Liver (tissue), 9 donors: ENCODE measurements around the gene GDF9. TPM values are rescaled to one million over a fixed set of nuclear protein-coding genes. Genes with fewer than 3 reads are reported as not detected.

Experiments
- DNase-seq: peaks from one replicate; pipeline ENCODE4 v3.0.0-alpha.2; 2017; ENCODE audit warnings: low spot score
- H3K27ac ChIP-seq, 2 donors: one replicate each; pipeline ENCODE4 v1.7.0; 2013; ENCODE audit warnings: inconsistent platforms in 2 of 2, low read length in 2 of 2, control low read depth in 1 of 2, low read depth in 1 of 2, mild to moderate bottlenecking in 1 of 2
- H3K27me3 ChIP-seq, 4 donors: one replicate each; pipeline versions ENCODE4 v1.6.1 to v1.7.0; 2013; ENCODE audit warnings: low read length in 3 of 4, inconsistent platforms in 1 of 4, mild to moderate bottlenecking in 1 of 4, moderate library complexity in 1 of 4; ENCODE audit not compliant: control insufficient read depth in 4 of 4, insufficient read depth in 4 of 4
- H3K36me3 ChIP-seq, 4 donors: one replicate each; pipeline versions ENCODE4 v1.6.1 to v1.7.0; 2013; ENCODE audit warnings: low read length in 3 of 4, mild to moderate bottlenecking in 3 of 4, low read depth in 1 of 4, moderate library complexity in 1 of 4; ENCODE audit not compliant: control insufficient read depth in 4 of 4, insufficient read depth in 3 of 4
- H3K4me1 ChIP-seq, 4 donors: one replicate each; pipeline versions ENCODE4 v1.6.1 to v1.7.0; 2013; ENCODE audit warnings: low read length in 3 of 4, mild to moderate bottlenecking in 3 of 4, moderate library complexity in 1 of 4; ENCODE audit not compliant: control insufficient read depth in 4 of 4, insufficient read depth in 4 of 4
- H3K4me3 ChIP-seq, 3 donors: one replicate each; pipeline versions ENCODE4 v1.6.1 to v1.7.0; 2013; ENCODE audit warnings: low read length in 3 of 3, control low read depth in 1 of 3, low read depth in 1 of 3, mild to moderate bottlenecking in 1 of 3
- H3K9ac ChIP-seq, 2 donors: one replicate each; pipeline ENCODE4 v1.7.0; 2013; ENCODE audit warnings: low read length in 2 of 2, mild to moderate bottlenecking in 2 of 2, moderate library complexity in 2 of 2, control low read depth in 1 of 2, low read depth in 1 of 2
- H3K9me3 ChIP-seq, 4 donors: one replicate each; pipeline versions ENCODE4 v1.6.1 to v1.7.0; 2013; ENCODE audit warnings: low read length in 3 of 4; ENCODE audit not compliant: control insufficient read depth in 4 of 4
- ATF3 ChIP-seq: IDR thresholded peaks from 2 replicates; pipeline ENCODE4 v1.6.1; 2016; ENCODE audit warnings: antibody characterized with exemption
- EGR1 ChIP-seq, 2 donors: IDR thresholded peaks; 2 replicates each; pipeline ENCODE4 v1.6.1; 2016 to 2018; ENCODE audit warnings: antibody characterized with exemption in 2 of 2, low read depth in 2 of 2
- FOXA1 ChIP-seq: IDR thresholded peaks from 2 replicates; pipeline ENCODE4 v1.6.1; 2016; ENCODE audit warnings: antibody characterized with exemption
- FOXA2 ChIP-seq: IDR thresholded peaks from 2 replicates; pipeline ENCODE4 v1.6.1; 2016; ENCODE audit warnings: antibody characterized with exemption
- GABPA ChIP-seq, 2 donors: IDR thresholded peaks in 1 of 2; conservative IDR thresholded peaks in 1 of 2; 2 replicates each; pipeline ENCODE4 v1.6.1; 2016; ENCODE audit warnings: antibody characterized with exemption in 2 of 2, mild to moderate bottlenecking in 1 of 2, moderate library complexity in 1 of 2
- JUND ChIP-seq, 2 donors: IDR thresholded peaks; 2 replicates each; pipeline ENCODE4 v1.6.1; 2016; ENCODE audit warnings: antibody characterized with exemption in 2 of 2
- REST ChIP-seq: IDR thresholded peaks from 2 replicates; pipeline ENCODE4 v1.6.1; 2016; ENCODE audit warnings: antibody characterized with exemption, mild to moderate bottlenecking
- RXRA ChIP-seq, 2 donors: IDR thresholded peaks; 2 replicates each; pipeline ENCODE4 v1.6.1; 2017 to 2018; ENCODE audit warnings: antibody characterized with exemption in 2 of 2, mild to moderate bottlenecking in 1 of 2
- SP1 ChIP-seq: IDR thresholded peaks from 2 replicates; pipeline ENCODE4 v1.6.1; 2018; ENCODE audit warnings: antibody characterized with exemption, mild to moderate bottlenecking
- TAF1 ChIP-seq: conservative IDR thresholded peaks from 2 replicates; pipeline ENCODE4 v1.6.1; 2016; ENCODE audit warnings: antibody characterized with exemption, mild to moderate bottlenecking
- YY1 ChIP-seq: IDR thresholded peaks from 2 replicates; pipeline ENCODE4 v1.6.1; 2016; ENCODE audit warnings: antibody characterized with exemption, mild to moderate bottlenecking
- WGBS: extraction: QIAGEN DNeasy Blood & Tissue Kit; methylation state at CpG from one replicate; pipeline ENCODE4 v1.1.7; 2013; 5-methylcytosine and 5-hydroxymethylcytosine counted together
- polyA plus RNA-seq, 2 donors: library from polyadenylated mRNA; stranded (reverse) in 1 of 2; unstranded in 1 of 2; fragments of 200-250 nt in 1 of 2; fragments of >200 nt in 1 of 2; fragmentation: Nextera tagmentation in 1 of 2; extraction: Ambion mirVana in 1 of 2; gene quantifications; one replicate each; pipeline versions ENCODE4 v1.2.1 to v1.2.3, GENCODE V29; 2013 to 2015
- total RNA-seq, 2 donors: library from RNA; depleted of rRNA; stranded (reverse); fragments of >200 nt; gene quantifications; one replicate each; pipeline ENCODE4 v1.2.3, GENCODE V29; 2014
- donor health status: healthy.
- donor health status: healthy.
- donor health status: healthy.
- donor health status: healthy.
- donor health status: healthy.

The GDF9 gene
- total and polyA plus RNA-seq, 4 donors: 0.08 to 0.10 (median 0.08) TPM; not detected in 1

- H3K4me3 ChIP-seq: no peak overlapping the region
- no peak for DNase-seq
- H3K4me1 ChIP-seq: peaks cover 0 to 4% (median 0%) of the 10 kb centered on the region in 4 donors
- no peak overlapping the region for H3K27ac ChIP-seq
- WGBS: 20% methylated on average over 1 of the region's 1 CpG
- H3K9me3 ChIP-seq: no peaks in the 10 kb centered on the region
- peaks cover 7 to 80% (median 65%) of the 10 kb centered on the region in 4 donors for H3K36me3 ChIP-seq
- no peaks in the 10 kb centered on the region for H3K27me3 ChIP-seq
- TF ChIP-seq TAF1: no peak
- TF ChIP-seq YY1: no peak
- no peak for TF ChIP-seq SP1
- no peak for TF ChIP-seq GABPA (IDR thresholded peaks at IDR 0.05 in 1 of 2, conservative IDR thresholded peaks at IDR 0.05 in 1 of 2)
- no peak overlapping the region for H3K9ac ChIP-seq
These were observed 21.0 kb upstream of the GDF9 start for GRCh38 chr5:132887283-132887682.

GRCh38 chr5:132886064-132886823 lies 20.0 kb upstream of the GDF9 start:
- Histone ChIP-seq H3K36me3 (peaks cover 5 to 76% (median 62%) of the 10 kb centered on the region in 4 donors), H3K4me3 (no peak overlapping the region), H3K9ac (no peak overlapping the region), H3K4me1 (peaks cover 0 to 4% (median 0%) of the 10 kb centered on the region in 4 donors), H3K9me3 (no peaks in the 10 kb centered on the region), H3K27ac (no peak overlapping the region), H3K27me3 (no peaks in the 10 kb centered on the region)
- DNase-seq: no peak
- 86% methylated on average over 11 of the region's 11 CpGs for WGBS
- TF ChIP-seq GABPA (IDR thresholded peaks at IDR 0.05 in 1 of 2, conservative IDR thresholded peaks at IDR 0.05 in 1 of 2) (no peak), ATF3 (no peak), FOXA2 (no peak), YY1 (no peak), FOXA1 (no peak), REST (no peak), EGR1 (IDR thresholded peaks at IDR 0.05; ENCODE audit: low read depth in 2 of 2) (no peak), JUND (IDR thresholded peaks at IDR 0.05) (no peak), SP1 (no peak), RXRA (IDR thresholded peaks at IDR 0.05) (no peak)

- Histone ChIP-seq H3K36me3 (peaks cover 3 to 75% (median 69%) of the 10 kb centered on the region in 4 donors), H3K4me3 (no peak overlapping the region), H3K9me3 (no peaks in the 10 kb centered on the region), H3K9ac (no peak overlapping the region), H3K27me3 (no peaks in the 10 kb centered on the region), H3K4me1 (peaks cover 0 to 4% (median 0%) of the 10 kb centered on the region in 4 donors), H3K27ac (no peak overlapping the region)
- no peak for DNase-seq
- no peak for TF ChIP-seq SP1
- WGBS: 69% methylated on average over 2 of the region's 2 CpGs
These were observed 18.3 kb upstream of the GDF9 start for GRCh38 chr5:132884548-132884947.
